DMS114 treated with DMSO at 0.1 percent for 48 hours (cell line): ENCODE measurements around the gene GABRD.

Source experiments
- DNase-seq: peaks from one replicate; lab custom pipeline; 2025; ENCODE audit not compliant: unreplicated experiment; lab: John Stamatoyannopoulos, UW

The GABRD gene

GRCh38 chr1:2052054-2052679, 33.0 kb downstream of the GABRD start:
- no peak for DNase-seq

DNA sequence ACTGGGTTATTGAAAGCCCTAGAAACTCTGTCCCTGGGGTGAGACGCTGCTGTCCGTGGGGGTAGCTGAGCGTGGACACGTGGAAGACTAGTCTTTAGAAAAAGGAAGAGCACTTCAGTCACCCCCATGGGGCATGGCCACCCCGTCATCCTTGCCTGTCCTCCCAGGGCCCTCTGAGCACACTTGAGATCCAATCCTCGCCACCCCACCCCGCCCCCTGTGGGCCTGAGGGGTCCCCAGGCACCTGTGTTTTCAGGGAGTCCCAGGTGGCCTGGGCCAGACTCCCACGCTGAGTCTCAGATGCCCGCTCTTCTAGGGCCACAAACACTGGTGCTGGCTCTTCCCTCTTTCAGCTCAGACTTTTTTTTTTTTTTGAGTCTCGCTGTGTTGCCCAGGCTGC, 33.6 kb downstream of the GABRD start:
- DNase-seq = no peak

- no peak for DNase-seq
Observed at GRCh38 chr1:2053217-2053616, 34.1 kb downstream of the GABRD start.

DNA sequence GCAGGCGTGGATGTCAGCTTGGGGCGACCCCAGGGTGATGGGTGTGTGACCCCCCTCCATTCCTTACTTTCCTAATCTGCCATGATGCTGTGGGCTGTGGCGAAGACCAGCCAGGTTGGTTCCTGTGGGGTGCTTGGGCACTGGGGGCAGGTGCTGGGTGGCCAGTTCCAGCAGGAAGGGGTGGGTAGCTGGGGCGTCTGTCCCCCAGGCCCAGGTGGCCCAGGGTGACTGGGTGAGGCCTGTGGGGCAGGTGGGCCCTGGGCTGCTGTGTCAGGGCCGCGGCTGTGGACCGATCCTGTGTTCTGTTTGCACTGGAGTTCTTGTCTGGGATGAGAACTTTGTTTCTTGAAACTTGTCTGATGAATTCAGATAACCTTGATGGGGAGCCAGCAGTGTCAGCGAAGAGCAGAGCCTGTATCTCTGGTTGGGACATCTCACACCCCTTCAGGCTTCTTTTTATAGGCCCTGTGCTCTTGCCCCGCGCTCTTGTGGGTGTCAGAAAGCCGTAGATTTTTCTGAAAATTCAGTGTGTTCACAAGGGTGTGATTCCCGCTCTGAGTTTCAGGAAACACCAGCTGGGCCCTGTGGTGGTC, 34.7 kb downstream of the GABRD start:
- DNase-seq = no peak

- DNase-seq = no peak
Observed at GRCh38 chr1:2054560-2054959, 35.4 kb downstream of the GABRD start.

GRCh38 chr1:2055911-2056575, 36.9 kb downstream of the GABRD start:
- DNase-seq = no peak

GRCh38 chr1:2056955-2057590, 37.9 kb downstream of the GABRD start:
- DNase-seq = no peak

DNA sequence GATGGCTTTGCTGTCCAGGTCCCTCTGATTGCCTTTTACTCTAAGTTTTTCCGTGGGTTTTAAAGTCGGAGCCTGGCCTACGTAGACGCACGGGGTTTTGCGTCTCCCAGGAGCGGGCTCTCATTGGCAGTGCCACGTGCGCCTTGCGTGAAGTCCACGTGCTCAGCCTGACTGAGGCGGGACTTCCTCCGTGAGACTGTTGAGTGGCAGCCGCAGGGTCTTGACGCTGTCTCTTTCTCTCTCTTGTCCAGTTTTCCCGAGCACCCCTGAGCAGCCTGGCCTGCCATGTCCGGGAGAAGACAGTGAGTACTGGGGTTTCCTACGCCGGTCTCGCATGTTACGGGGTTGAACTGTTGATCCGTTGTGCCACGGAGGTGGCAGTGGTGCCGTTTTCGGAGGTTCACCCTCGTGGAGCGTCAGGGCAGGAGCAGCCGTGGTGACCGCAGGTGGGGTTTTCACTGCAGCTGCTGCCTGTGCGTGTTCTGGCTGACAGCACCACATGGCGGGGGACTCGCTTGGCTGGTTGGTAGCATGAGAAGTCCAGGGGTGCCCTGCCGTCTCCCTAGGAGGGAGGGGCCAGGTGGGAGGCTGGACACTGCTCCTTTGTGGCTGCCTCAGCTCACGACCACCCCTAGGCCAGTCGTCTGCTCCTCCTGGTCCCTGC, 40.3 kb downstream of the GABRD start:
- DNase-seq = no peak

DNA sequence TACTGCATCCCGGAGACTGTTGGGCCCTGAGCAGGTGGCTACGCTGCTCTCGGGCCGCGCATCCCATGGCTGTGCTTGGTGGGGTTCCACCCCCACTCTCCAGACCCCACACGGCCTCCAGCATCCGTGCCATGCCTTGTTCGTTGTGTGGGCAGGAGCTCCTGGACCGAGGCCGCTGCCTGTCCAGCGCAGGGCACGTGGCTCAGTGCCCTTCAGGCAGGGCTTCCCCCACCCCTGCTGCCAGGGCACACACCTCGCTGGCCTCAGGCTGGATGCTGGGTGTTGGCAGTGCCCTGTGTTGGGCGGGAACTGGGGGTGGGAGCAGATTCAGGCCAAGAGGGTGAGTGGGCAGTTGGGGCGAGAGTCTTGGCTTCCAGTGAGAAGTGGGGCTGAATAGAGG, 40.9 kb downstream of the GABRD start:
- no peak for DNase-seq

GRCh38 chr1:2060535-2060934, 41.4 kb downstream of the GABRD start:
- no peak for DNase-seq

DNA sequence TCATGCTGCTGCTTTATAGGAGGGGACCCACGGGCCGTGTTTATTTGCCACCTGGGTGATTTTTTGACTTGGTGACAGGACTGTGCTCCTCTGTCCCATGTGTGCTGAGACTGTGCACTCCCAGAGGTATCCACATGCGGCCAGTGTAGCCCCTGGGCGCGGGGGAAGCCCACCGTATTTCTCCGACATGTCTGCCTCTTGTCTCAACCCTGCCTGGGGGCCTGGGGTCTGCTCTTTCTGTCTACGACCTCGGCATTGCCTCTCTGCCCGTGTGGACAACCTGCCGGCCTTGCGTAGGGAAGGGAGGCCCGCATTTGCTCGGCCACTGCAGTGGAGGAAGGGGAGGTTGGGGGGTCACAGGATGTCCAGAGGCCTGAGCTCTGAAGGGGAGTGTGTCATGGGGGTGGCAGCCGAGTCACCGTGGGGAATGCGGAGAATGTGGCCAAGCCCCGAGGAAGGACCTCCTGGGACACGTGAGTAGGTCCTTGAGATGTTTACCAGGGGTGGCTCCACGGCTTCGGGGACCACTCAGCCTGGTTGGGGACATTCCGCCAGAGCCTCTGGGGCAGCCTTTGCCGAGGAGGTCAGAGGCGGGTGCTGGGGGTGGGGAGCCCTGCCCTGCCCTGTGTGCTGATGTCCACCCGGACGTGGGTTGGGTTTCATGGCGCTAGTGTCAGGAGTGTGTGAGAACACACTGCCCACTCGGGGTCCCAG, 42.1 kb downstream of the GABRD start:
- no peak for DNase-seq

- no peak for DNase-seq
Observed at GRCh38 chr1:2065699-2066098, 46.6 kb downstream of the GABRD start.

DNA sequence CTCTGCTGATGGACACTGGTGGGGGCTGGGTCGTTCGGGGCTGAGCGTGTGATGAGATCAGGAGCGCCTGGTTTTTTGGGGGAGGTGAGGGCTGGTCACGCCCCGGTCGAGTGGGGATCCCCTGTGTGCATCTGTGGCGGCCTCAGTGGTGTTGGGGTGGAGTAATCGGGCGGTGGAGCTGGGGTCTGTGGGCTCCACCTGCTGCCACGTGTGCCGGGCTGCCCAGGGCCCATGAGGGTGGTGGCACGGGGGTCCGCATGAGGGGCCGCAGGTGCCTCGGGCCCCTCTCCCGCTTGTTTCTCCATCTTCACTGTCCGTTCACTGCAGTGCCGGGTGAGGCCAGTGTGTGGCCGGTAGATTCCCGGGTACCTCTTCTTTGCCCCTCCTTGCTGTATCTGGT, 48.2 kb downstream of the GABRD start:
- DNase-seq = no peak

- DNase-seq = no peak
Observed at GRCh38 chr1:2067981-2068380, 48.8 kb downstream of the GABRD start.

DNA sequence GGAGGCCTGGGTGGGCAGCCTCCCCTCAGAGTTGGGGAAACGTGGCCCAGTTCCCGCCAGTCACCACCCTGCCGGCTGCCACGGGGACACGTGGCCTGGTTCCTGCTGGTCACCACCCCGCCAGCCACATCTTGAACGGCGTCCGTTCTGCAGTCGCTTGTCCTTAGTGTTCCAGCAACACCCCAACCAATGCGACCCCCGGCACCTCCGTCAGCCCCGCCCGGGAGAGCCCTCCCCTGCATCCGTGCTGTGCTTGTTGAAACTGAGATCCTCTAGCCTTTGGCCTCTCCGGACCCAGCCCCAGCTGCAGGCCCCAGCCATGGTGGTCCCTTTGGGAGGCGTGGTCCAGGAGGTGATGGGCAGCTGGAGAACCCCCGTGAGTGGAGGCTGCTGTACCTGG, 49.8 kb downstream of the GABRD start:
- no peak for DNase-seq

DNA sequence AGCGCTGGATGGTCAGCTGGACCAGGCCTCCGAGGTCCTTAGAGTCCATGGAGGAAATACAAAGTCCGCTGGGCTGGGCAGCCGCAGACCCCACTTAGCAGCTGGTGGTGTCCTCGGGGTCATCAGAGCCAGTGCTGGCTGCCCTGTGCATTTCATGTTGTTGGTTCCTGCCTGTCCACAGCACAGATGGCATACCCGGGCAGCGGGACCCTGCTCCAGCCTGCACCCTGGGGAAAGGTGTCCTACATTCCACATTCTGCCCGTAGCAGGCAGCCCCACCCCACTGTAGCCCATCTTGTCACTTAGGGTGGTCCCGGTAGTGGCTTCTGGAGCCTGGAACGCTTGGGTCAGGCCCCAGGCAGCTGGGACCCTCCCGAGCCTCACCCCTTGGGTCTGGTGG, 50.9 kb downstream of the GABRD start:
- no peak for DNase-seq

DNA sequence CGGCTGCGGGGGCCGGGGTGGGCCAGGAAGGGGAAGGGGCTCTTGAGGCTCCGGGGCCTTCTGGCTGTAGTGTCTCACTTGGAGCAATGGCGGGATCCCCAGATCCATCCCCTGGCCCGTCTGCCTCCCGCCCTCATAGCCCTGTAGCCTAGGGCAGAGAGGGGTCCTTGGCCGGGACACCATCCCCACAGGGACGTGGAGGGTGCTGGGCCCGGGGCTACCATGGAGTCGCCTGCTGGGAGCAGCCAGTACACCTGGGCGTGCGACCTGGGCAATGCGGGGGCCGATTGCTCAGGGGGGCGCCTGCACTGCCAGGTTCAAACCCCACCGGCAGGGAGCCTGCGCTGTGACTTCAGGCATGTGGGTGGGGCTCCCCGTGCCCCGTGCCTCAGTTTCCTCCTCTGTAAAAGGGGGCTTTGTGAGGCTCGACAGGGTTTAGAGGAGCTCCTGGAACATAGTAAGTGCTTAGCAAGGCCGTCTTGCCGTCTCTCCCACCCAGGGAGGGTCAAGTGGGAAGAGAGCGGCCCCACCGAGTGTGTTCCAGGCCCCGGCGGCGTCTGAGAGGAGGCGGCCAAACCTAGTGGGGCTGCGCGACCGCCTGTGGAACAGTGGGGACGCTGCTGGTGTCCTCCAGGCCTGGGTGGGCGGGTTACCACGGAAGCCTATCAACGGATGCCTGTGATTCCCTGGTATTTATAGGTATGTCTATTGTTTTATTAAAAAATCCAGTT, 51.8 kb downstream of the GABRD start:
- no peak for DNase-seq

DNA sequence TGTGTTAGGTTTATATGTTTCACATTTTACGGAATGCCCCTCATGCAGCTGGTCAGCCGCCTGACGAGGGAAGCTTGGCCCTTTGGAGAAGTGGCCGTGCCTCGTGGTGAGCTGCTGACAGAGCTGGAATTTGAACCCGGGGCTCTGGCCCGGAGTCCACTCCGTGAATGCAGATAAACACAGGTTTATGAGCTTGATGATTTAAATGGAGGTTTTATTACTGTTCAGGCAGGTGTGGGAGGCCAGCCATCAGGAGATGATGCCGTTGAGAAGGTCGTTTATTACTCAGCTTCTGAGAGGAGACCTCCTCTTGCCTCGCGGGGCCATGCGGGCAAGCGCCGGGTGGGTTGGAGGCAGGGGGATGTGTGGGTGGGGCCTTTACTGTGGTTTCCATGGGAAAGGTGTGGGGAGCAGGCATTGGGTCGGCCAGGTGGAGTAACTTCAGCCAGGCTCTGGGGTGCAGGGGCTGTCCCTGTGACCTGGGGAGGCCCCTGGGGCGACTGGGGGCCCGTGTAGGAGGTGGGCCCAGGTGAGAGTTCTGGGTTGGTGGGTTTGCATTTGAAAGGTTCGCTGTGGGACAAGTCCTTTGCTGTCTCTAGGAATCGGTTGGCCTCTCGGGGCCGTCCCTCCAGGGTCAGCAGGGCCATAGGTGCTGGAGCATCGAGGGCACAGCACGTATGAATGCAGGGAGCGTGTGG, 53.1 kb downstream of the GABRD start:
- DNase-seq = no peak

DNA sequence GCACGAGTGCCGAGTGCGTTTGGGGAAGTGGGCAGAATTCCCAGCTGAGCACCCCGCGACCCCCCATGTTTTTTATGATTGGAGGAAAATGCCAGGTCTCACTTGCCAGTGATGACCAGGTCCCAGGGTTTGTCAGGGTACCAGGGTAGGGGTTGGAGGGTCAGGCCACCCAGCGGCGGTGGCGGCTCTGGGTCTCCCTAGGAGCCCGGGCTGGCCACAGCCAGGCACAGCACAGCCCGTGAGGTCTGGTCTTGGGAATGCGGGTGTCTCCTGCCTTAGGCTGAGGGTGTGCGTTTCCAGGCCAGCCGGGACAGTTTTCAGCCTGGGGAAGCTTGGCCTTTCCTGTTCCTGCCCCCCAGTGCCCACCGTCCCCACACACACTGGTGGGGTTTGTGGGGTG, 53.7 kb downstream of the GABRD start:
- DNase-seq = no peak
